K562 (cell line): ENCODE results near the gene DAGLA.

Experiments used
- ARID1B ChIP-seq: fragments of 450-650 bp; IDR thresholded peaks from 2 replicates; pipeline ENCODE4 v1.6.1; 2016; ENCODE audit warnings: antibody characterized with exemption, mild to moderate bottlenecking, inconsistent platforms
- BRCA1 ChIP-seq, 2 experiments: fragments of 450-650 bp in 1 of 2; sonication (generic) in 1 of 2; formaldehyde crosslinking in 1 of 2; IDR thresholded peaks; 2 replicates each; pipeline versions ENCODE4 v1.5.0 to v1.6.1; 2017 to 2020; ENCODE audit warnings: mild to moderate bottlenecking in 1 of 2, missing genetic modification reagents in 1 of 2
- KAT2B ChIP-seq: IDR thresholded peaks from one replicate; pipeline ENCODE4 v1.6.1; 2012; ENCODE audit warnings: low read depth, mild to moderate bottlenecking, control low read depth, inconsistent platforms, low read length, moderate library complexity
- MAX ChIP-seq: sonication (generic); formaldehyde crosslinking; IDR thresholded peaks from 2 replicates; pipeline ENCODE4 v1.9.0; 2022; ENCODE audit warnings: mild to moderate bottlenecking, missing genetic modification reagents
- RBM34 ChIP-seq: fragments of 200-400 bp; formaldehyde crosslinking; IDR thresholded peaks from 2 replicates; pipeline ENCODE4 v1.6.1; 2018; ENCODE audit warnings: low read length, borderline replicate concordance; ENCODE audit not compliant: insufficient read depth
- ZNF24 ChIP-seq: fragments of 450-650 bp; IDR thresholded peaks from 2 replicates; pipeline ENCODE4 v1.6.1; 2016
- ZNF398 ChIP-seq: fragments of 250-450 bp; sonication (Bioruptor Pico); IDR thresholded peaks from 2 replicates; pipeline ENCODE4 v1.8.0; 2021; ENCODE audit warnings: moderate library complexity, mild to moderate bottlenecking, inconsistent platforms
- ZNF830 ChIP-seq: fragments of 250-450 bp; sonication (Bioruptor Pico); IDR thresholded peaks from 2 replicates; pipeline ENCODE4 v1.5.0; 2021; ENCODE audit warnings: mild to moderate bottlenecking

- no peak for TF ChIP-seq BRCA1 (IDR thresholded peaks at IDR 0.05)
- TF ChIP-seq BRCA1 (CRISPR knock-in tag; IDR thresholded peaks at IDR 0.05), result no peak
- no peak for TF ChIP-seq ZNF398
- no peak for TF ChIP-seq RBM34
- TF ChIP-seq MAX, result no peak
- TF ChIP-seq ZNF24, result no peak
- TF ChIP-seq ARID1B, result no peak
- no peak for TF ChIP-seq KAT2B
- TF ChIP-seq ZNF830 (CRISPR knock-in tag), result no peak
Measured at GRCh38 chr11:61761440-61762222, 81.4 kb downstream of the DAGLA start.
